ENCODE measurements around the gene TNFRSF19.
A peak's percentile ranks its signal among the peaks of the same experiment; 100 is the strongest.
"Not testable (repeated sequence)": the region's sequence is repeated elsewhere in the genome, so short reads cannot be mapped to it uniquely, and the experiment has no call there.

TNFRSF19 gene

DNA sequence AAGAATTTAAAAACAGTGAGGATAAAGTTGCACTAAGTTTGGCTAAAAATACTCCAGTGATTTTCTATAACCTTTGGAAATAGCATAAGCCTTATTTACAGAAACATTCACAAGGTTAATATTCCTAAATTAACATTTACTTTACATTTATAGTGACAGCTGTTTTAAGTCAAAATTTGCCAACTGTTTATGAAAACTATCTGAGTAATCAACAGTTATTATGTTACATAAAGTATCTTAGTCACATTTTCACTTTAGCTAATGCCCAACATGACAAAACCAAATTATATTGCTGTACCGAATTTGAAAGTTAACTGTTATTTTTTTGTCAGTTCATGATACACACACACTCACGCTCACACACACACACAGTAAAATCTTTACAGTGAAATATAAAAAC is 1.2 kb downstream of the TNFRSF19 start:
- no peak for DNase-seq

DNA sequence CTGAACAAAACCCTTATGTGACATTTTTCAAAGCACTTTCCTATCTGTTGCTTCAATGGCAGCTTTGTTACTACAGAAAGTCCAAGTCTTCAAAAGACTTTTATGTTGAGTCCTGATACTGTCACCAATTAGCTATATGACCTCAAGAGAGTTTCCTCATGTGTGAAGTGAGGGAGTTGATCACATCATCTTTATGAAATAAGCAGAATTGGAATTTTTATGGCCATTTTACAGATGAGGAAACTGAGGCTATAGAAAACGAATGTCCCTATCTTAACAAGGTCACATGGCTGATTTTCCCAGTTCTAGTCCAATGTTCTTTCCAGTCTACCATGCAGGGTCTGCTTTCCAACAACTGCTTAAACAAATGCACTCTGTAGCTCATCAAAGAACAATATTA is 2.6 kb downstream of the TNFRSF19 start:
- DNase-seq, result no peak

DNA sequence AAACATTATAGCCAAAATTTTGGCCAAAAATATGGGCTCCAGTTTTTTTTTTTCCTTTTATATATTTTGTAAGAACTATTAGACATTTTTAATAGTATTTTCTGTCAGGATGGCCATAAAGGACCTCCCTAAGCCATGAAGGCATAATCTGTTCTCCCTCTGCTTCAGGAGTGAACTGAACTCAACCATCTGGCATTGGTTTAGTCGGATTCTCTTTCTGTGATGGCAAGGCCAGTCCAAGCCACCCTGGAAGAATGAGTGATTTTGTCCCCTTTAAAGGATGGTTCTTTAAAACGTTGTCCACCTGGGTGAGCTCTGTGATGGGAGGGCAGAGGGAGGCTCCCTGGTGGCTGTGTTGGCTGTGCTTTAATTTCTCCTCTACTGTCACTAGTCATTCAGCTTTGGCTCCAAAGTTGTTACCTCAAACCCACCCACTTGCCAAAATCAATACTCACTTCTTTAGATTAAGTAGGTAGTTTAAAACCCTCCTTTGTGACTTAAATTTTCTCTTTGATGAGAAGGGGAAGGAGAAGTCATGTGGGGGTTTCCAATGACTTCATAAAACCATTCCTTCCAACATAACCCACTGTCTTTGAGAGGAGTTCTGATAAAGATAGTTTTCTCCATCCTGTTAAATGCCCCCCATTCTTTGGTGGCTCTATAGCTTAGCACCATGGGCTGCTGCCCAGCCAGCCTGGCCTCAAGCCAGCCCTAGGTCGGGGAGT is 4.4 kb downstream of the TNFRSF19 start:
- DNase-seq, result no peak

DNA sequence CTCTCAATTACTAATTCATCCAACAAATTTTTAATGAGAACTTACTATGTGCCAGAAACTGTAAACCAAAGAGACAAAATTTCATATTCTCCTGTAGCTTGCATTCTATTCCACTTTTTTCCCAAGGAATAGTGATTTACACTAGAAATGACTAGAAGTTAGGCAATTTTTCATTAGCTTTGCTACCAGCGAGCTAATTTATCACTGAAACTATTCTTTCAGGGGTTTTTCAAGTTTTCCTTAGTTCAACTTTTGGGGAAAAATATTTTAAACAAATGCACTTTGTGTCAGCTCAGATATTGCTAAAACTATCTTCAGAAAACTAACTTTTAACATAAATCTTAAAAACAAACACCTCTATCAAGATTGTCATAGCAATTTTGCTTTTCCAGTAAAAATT is 5.4 kb downstream of the TNFRSF19 start:
- no peak for DNase-seq

DNA sequence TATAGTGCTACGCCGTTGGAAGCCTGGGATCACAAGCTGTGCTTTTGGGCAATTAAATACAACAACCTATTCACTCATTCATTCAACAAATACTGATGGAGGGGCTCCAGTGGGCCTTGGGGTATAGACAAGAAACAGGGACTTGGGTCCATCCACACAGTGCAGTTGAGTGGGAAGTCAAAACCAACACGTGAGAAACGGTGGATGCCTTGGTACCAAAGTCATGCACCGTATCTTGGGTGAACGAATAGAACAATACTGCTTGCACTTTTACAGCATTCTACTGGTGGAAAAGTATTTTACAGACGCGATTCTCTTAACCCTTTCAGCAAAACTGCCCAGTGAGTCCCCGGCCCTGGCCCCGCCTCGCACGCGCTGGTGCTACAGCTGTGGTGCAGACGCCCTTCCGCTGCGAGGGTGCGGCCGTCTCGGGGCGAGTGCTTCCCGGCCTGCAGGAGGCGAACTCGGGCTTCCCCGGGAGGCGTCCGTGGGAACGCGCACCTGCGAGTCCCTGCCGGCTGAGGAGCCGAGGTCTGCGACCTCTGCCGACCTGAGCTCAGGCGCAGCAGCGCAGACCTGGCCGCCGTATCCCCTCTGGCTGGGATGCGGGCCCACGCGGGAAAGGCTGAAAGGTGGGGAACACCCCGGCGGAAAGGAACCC is 8.3 kb downstream of the TNFRSF19 start:
- DNase-seq, result no peak

DNA sequence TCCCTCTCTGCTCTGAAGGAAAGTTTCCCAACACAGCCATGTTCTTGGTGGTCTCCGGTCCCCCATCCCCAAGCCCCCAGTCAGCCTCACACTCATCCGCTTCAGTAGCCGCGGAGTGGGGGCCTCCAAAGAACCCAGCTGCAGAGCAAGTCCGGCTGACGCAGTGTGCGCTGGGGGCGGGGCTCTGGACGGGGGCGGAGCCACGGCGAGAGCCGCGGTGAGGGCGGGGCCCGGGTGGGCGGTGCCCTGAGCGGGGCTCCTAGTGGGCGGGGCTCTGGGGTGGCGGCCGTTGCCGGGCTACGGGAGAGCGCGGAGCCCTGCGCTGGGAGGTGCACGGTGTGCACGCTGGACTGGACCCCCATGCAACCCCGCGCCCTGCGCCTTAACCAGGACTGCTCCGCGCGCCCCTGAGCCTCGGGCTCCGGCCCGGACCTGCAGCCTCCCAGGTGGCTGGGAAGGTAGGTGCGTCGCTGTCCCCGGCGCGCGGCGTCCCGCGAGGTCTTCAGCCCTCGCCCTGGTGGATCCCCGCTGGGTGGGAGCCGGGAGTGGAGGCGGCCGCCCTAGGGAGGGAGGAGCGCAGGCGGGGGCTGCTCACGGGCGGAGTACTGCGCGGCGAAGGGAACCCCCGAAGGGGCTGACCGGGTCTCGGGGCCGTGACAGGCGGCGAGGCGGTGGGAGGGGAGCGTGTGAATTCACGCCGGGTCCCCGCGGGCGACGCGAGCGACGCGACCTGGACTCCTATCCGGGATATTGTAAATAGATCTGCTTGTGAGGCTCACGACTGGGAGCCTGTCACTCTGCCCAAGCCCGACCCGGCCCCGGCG is 9.1 kb downstream of the TNFRSF19 start:
- peak; percentile 74 for DNase-seq

DNA sequence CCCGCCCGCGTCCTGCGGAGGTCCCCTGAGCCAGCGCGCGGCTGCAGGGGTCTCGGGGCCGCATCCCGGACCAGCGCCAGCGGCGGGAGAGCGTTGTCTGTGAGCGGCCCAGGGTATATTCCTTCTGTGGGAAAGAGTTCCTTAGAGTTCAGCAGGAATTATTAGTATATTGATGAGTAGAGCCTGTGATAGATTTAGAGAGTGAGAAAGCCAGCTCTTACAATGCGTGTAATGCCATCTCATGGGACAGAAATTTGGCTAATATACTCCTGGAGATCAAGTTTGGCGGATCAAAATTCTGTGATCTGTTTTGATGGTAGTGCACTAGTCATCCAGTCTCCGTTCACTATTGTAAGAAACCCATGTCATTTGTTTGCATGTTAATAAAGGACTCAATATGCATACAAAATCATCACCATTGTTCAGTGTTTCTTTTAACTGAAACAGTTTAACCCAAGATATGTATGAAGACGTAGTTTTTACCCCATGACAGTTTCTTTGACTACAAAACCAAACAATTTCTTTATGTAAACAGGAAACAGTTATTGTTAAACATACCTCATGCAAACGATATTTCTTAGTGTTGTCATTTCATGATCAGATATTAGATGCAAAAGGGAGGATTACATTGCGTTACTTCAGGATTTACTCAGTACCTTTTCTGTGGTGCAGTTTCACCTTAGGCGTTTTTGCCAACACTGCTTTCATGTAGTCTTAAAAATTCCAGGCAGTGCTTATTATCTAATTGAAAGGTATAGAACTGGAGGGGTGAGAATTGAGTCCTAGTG is 9.9 kb downstream of the TNFRSF19 start:
- DNase-seq, result no peak

DNA sequence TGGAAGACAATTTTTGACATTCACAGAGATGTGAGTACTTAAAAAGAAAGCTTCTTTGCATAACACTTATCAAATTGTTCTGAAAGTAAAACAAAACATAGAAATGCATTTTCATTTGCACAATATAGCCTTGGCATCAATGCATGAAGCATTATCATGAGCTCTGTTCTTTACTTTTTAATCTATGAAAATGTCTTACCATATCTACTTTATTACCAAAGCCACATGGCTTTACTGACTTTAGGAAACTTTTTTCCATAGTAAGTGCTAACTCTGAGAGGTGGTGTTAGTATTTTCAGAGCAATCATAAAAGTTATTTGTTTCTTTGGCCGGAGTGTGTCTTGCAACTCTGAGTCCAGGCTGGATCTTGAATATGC is 10.5 kb downstream of the TNFRSF19 start:
- DNase-seq, result no peak

DNA sequence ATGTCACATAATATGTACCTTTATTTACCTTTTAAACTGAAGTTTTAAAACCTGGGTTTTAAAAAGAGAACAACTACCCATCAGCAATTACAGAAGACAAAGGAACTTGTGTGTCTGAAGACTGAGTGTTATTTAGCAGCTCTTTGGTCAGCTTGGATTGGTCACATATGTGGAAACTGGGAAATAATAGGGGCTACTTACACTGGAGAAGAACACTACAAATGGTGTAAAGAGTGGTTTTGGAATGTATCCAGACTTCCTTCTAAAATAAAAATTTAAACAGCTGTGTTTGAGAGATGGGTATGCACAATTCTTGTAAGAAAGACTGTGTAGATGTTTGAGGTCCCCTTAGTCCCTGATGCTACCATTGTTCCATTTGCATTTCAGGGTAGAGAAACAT is 13.3 kb downstream of the TNFRSF19 start:
- no peak for DNase-seq

DNA sequence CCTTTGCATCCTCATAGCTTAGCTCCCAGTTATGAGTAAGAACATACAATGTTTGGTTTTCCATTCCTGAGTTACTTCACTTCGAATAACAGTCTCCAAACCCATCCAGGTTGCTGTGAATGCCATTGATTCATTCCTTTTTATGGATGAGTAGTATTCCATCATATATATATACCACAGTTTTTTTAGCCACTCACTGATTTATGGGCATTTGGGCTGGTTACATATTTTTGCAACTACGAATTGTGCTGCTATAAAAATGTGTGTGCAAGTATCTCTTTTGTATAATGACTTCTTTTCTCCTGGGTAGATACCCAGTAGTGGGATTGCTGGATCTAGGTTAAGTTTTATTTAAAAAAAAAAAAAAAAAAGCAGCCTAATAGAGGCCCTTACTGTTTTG is 14.1 kb downstream of the TNFRSF19 start:
- DNase-seq, result no peak

DNA sequence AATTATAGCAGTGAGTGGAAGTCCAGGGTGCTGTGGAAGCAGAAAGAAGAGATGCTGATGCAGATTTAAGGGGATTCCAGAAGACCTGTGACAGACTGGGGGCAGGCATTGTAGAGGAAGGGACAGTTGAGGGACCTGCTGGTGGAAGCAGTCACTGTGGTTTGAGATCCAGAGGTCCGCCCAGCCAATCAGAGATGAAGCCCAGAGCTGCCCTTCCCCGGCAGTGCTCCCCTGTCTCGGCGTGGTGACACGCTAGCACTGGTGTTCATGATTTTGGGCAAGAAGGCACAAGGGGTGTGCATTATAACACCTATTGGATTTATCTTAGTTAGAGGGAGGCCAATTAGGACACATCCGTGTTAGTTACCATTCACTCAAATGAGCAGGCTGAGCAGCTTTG is 16.1 kb downstream of the TNFRSF19 start:
- no peak for DNase-seq

DNA sequence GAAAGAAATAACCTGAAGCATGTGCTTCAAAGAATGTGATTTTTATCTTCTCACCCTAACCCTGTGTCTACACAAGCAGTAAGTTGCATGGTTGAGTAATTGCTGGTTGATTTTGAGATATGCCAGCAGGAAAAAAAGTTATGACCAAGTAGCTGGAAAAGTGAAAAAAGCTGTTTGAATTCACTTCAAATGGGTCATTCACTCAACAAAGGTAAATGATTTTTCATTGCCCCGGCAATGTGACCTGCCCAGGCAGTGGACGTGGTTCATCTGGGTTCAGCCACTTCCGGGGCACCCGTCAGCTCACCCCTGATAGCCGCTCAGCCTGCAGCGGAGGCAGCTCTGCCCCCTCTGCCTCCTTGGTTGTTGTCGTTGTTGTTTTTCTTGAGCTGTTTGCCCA is 18.5 kb downstream of the TNFRSF19 start:
- DNase-seq, result no peak

DNA sequence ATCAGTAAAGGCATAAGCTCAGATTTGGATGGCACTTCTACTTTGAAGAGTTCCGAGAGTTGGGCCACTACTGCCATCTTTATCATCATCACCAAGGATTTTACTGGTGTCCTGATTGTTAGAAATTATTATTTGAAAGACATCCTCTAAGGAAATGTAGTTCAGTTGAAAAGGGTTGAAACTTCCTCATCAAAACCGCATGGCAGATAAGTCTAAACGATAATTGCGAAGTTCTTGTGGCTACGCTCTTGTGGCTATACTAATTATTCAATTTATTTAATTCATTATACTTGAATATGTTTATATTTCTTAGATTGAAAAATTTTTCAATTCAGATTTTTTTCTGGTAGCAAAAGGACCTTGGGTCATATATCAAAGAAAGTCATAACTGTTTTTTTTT is 22.4 kb downstream of the TNFRSF19 start:
- no peak for DNase-seq

DNA sequence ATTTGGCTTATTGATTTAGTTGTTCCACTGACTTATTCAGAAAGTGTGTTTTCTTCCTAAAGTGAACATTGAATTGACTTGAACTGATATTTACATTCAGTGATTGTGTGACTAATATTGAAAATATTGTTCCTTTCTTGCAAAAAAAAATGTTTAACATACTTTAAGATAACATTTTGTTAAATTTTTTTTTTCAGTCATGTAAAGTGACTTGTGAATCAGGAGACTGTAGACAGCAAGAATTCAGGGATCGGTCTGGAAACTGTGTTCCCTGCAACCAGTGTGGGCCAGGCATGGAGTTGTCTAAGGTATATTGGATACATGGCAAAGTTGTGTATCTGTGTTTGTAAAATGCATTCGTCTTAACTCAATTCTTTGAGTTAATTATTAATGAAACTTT is 22.9 kb downstream of the TNFRSF19 start:
- no peak for DNase-seq

DNA sequence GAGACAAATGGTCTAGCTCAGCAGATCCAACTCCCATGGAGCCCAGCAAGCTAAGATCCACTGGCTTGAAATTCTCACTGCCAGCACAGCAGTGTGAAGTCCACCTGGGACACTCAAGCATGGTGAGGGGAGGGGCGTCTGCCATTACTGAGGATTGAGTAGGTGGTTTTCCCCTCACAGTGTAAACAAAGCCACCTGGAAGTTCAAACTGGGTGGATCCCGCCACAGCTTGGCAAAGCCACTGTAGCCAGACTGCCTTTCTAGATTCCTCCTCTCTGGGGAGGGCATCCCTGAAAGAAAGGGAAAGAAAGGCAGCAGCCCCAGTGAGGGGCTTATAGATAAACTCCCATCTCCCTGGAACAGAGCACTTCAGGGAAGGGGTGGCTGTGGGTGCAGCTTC is 24.1 kb downstream of the TNFRSF19 start:
- not testable (repeated sequence) for DNase-seq

DNA sequence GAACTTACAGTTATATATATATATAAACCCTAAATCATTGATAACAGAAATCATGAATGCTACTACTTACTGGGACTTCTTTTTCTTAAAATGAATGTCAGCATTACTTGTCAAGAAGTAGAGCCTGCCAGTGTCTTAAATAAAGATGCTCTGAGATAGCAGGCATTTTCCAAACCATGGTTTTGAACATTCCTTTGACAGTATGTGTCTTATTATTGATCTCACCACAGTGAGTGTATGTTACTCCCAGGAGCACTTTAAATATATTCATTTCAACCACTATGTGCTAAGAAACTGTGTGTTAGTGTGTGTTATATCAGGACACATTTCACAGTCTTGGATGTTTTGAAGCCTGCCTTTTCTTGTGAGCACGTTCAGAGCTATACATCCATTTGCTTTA is 28.2 kb downstream of the TNFRSF19 start:
- no peak for DNase-seq

DNA sequence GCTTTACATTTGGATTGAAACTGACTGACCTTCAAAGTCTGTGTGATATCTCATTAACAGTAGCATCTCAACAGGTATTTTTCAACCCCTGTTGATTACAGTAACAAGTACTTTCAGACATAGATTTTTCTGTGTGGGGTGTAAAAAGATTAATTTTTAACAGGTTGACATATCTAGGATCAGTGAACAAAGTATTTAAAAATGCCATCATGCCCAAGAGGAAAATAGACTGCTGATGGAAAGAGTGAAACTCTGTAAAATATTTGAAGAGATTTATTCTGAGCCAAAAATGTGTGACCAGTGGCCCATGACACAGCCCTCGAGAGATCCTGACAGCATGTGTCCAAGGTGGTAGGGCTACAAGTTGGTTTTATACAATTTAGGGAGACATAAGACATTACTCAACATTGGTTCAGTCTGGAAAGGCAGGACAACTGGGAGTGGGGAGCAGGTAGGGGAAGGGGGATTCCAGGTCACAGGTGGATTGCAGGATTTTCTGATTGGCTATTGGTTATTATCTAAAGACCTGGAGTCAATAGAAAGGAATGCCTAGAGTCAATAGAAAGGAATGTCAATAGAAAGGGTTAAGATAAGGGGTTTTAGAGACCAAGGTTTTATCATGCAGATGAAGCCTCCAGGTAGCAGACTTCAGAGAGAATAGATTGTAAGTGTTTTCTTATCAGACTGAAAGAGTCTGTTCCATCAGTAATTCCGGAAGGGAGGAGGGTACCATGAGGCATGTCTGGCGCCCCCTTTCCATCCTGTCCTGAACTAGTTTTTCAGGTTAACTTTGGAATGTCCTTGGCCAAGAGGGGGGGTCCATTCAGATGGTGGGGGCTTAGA is 29.1 kb downstream of the TNFRSF19 start:
- no peak for DNase-seq

DNA sequence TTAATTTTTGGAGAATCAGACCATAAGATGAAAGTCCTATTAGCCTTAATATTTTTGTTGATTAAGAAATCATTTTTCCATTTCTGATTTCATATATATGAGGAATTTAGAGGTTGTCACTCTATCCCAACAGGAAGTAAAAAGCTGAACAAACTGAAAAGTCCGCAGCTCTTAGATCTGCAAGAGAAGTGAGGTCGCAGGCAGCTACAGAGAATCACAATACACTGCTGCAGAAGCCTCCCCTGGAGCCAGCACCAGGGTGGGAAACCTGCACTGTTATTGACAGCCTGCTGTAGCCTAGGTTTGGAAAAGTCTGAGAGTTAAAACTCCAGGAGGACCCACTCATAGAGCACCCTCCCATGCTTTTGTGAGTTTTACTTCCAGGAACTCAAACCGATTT is 29.9 kb downstream of the TNFRSF19 start:
- no peak for DNase-seq

DNA sequence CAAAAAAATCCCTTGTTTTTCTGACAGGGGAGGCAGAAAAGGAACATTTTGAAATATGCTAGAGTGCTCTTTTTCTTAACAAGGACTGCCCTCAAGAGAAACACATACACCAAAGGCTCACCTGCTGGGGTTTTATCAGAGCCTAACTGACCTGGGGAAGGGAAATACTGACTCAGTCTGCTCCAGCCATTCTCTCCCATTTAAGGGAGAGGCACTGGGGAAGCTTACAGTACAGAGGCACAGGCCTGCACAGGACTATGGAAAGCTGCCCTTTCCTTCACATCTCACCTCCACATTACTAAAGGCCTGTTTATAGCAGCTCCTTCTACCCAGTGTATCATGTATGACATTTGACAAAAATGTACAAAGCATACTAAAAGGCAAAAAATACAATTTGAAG is 30.3 kb downstream of the TNFRSF19 start:
- DNase-seq, result no peak

DNA sequence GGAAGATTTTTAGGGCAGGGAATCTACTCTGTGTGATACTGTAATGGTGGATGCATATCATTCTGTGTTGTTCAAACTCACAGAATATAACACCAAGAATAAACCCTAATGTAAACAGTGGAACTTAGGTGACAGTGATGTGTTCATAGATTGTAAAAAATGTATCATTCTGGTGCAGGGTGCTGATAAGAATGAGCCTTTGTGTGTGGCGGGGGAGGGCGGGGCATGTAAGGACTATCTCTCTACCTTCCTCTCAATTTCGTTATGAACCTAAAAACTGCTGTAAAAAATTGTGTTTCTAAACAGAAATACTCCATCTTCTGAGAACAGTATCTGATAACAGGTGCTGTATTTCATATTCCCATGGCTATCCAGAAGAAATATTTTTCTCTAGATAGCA is 35.6 kb downstream of the TNFRSF19 start:
- no peak for DNase-seq

DNA sequence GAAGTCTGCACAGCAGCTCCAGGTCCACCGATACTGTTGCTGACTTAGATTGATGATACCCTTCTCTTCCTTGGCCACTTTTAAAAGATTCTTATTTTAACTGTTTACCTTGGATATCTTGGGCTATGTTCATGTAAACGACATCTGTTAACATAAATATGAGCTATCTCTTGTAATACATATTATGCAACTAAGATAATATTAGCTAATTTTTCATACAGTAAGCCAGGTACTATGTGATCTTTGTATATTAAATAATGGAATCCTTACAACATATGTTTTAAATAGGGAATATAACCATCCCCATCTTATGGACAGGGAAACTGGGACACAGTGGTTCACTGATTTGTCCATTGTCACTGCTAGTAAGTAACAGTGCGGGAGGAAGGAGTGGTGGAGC is 37.9 kb downstream of the TNFRSF19 start:
- DNase-seq, result no peak

DNA sequence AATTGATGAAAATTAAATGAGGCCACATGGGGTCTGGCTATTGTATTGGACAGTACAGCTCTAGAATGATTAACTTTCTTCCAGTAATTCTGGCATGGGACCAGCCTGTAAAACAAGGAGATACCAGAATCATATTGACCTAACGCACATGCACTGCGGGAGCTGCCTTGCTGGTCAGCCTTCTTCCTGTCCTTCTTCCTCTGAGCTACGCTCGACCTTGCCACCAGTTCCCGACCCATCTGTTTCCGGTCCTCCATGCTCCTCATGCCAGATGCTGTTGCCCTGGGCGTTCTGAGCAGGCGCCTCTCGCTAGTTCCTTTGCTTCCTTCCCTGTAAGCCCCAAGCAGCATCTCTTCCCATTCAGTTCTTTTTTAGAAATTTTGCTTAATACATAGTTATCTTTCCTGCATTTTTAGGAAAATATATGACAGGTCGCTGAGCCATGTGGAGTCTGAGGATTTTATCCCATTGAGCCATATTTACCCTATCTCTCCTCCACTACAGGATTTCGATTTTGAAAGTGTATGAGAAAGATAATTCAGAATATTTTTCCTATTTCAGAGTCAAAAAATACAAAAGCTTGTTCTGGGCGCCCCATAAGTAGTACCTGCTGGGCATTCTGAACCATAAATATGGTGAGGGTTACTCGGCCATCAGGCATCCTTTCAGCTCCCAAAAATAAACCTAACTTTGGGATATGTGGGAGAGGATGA is 38.6 kb downstream of the TNFRSF19 start:
- no peak for DNase-seq
